GM19193 (cell line): ENCODE results near the gene ECM2.

ENCODE experiments used
- POLR2A ChIP-seq: IDR thresholded peaks from 4 replicates; pipeline ENCODE4 v1.6.1; 2011; ENCODE audit not compliant: insufficient read depth, insufficient read length; ENCODE audit errors: extremely low read depth

Gene ECM2

GRCh38 chr9:92534674-92535073, 1.1 kb downstream of the ECM2 start:
- TF ChIP-seq POLR2A: no peak

GRCh38 chr9:92534204-92534603, 1.6 kb downstream of the ECM2 start:
- TF ChIP-seq POLR2A: no peak

- no peak for TF ChIP-seq POLR2A
Measured at GRCh38 chr9:92530893-92531292, 4.9 kb downstream of the ECM2 start.

DNA sequence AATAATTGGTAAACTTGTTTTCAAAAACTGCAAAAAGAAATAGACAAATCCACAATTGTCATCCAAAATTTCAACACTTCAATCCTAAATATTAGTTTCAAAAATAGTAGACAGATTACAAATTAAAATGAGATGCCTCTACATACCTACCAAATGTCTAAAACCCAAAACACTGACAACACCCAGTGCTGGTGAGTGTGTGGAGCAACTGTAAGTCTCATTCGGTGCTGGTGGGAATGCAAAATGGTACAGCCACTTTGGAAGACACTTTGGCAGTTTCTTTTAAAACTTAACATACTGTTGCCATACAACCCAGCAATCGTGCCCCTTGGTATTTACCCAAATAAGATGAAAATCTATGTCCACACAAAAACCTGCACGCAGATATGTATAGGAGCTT, 6.7 kb downstream of the ECM2 start:
- TF ChIP-seq POLR2A: no peak

DNA sequence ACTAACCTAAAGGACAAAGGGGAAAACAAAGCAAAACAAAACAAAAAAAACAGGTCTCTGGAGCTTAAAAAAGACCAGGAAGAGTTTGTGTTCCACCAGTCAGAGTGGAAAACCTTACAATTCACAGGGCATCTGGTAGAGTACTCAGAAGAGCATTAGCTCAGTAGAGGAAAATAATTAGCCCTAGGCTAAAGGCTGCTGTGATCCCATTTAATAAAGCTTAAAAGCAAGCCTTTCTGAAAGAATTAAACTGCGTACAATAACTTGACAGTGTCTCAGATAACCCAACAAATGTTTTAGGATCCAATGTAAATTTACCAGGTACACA, 7.3 kb downstream of the ECM2 start:
- no peak for TF ChIP-seq POLR2A

- TF ChIP-seq POLR2A: no peak
Measured at GRCh38 chr9:92527832-92528521, 7.8 kb downstream of the ECM2 start.

GRCh38 chr9:92527291-92527828, 8.4 kb downstream of the ECM2 start:
- TF ChIP-seq POLR2A: no peak

DNA sequence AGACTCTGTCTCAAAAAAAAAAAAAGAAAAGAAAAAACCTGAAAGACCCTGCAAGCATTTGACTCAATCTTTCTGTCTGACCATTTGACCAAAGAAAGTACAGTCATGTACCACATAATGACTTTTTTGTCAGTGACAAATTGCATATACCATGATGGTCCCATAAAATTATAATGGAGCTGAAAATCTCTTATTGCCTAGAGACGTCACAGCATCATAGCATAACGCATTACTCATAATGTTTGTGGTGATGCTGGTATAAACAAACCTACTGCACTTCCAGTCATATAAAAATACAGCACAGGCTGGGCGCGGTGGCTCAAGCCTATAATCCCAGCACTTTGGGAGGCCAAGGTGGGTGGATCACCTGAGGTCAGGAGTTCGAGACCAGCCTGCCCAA, 10.5 kb downstream of the ECM2 start:
- no peak for TF ChIP-seq POLR2A

DNA sequence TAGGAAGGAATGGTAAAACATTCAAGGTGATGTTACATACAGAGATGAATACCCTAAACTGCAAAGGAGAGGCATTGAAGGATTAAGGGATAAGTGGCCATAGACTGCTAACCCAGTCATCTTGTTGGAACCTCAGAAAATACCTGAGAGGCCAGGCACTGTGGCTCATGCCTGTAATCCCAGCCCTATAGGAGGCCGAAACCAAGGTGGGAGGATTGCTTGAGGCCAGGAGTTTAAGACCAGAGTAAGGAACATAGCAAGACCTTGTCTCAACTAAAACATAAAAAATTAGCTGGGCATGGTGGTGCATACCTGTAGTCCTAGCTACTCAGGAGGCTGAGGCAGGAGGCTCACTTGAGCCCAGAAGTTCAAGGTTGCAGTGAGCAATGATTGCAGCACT, 10.9 kb downstream of the ECM2 start:
- no peak for TF ChIP-seq POLR2A

- no peak for TF ChIP-seq POLR2A
Measured at GRCh38 chr9:92522983-92523970, 12.5 kb downstream of the ECM2 start.

GRCh38 chr9:92520837-92521236, 15.0 kb downstream of the ECM2 start:
- no peak for TF ChIP-seq POLR2A

DNA sequence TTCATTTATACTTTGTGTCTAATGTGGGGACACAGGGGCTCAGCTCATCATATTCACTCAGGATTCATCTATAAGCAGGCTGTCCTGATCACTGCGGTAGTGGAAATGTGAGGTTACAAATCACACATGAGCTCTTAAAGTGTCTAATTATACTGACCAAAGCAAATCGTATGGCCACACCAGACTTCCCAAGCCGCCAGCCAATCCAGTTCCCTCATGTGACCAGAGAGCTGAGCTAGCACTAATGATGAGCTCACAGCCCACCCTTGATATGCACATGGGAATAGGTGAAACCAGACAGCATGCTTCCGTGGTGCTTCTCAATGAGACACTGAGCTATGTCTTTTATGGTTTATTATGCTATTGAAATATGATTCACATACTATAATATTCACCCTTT, 17.6 kb downstream of the ECM2 start:
- no peak for TF ChIP-seq POLR2A

DNA sequence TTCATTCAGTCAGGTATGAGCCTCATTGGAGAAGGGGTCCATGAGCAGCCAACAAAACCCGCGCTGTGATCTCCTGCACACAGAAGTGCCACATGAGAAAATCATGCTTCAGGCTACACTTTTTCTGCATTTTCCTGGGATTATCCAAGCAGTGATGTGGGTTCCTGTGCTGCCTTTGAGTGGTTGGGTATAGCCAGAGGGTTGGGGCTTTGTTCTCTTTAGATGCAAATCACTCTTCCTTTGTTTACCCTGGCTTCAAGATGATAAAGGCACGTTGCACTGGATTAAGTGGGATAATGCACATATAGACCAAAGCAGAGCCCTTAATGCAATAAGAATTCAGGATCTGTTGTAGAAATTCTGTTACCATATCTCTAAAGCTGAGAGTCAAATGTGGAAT, 18.7 kb downstream of the ECM2 start:
- no peak for TF ChIP-seq POLR2A

- TF ChIP-seq POLR2A: no peak
Measured at GRCh38 chr9:92516521-92516920, 19.3 kb downstream of the ECM2 start.

GRCh38 chr9:92514635-92515034, 21.2 kb downstream of the ECM2 start:
- TF ChIP-seq POLR2A: no peak

DNA sequence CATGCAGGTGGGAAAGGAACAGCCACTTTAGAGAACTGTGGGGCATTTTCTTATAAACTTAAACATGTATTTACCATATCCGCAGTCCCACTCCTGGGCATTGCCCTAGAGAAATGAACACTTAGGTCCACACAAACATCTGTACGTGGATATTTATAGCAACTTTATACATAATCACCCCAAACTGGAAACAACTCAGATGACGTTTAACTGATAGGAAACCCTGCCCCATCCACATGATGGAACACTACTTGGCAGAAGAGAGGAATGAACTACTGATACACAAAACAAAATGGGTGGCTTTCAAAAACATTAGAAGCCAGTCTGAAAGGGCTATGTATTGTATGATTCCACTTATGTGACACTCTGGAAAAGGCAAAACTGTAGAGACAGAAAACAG, 22.4 kb downstream of the ECM2 start:
- no peak for TF ChIP-seq POLR2A
